NCI-H2107 treated with DMSO at 0.1 percent for 48 hours (cell line): ENCODE data around the gene EXOC4.
A peak's percentile ranks its signal among the peaks of the same experiment; 100 is the strongest.

ENCODE experiments used
- DNase-seq: peaks from one replicate; lab custom pipeline; 2025; ENCODE audit not compliant: unreplicated experiment; lab: John Stamatoyannopoulos, UW

The EXOC4 gene

GRCh38 chr7:133910761-133911160 lies 657.9 kb downstream of the EXOC4 start:
- peak; percentile 85 for DNase-seq

GRCh38 chr7:133911724-133912123 lies 658.8 kb downstream of the EXOC4 start:
- no peak for DNase-seq

DNA sequence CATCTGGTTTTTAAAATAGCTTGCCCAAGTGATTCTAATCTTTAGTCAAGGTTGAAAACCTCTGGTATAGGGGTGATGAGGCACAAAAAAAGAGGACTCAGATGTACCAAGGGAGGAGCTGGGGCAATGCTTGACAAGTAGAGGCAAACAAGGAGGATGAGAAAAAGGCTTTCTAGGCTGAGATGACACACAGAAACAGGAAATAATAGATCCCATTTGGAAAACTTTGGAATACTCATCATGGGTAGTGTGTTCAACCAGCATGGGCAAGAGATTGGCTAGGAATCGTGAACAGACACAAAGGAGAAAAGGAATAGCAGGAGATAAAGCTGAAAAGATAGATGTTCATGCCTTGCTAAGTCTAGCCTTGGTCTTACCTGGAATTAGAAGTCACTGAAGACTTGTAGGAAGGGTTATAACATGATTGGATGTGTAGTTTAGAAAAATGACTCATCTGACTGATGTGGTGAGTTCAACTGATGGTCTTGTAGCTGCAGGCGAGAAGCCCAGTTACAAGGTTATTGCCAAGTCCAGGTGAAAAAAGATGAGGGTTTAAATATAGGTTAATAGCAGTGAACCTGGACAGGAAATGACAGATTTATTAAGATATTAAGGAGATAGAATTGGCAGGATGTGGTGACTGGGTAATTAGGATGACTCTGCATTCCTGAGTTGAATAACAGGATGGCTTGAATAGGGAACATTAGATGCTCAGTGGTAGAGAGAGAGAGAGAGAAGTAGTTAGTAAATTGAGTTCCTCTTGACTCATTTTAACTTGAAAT lies 660.2 kb downstream of the EXOC4 start:
- no peak for DNase-seq

GRCh38 chr7:133916621-133917020 lies 663.7 kb downstream of the EXOC4 start:
- no peak for DNase-seq

DNA sequence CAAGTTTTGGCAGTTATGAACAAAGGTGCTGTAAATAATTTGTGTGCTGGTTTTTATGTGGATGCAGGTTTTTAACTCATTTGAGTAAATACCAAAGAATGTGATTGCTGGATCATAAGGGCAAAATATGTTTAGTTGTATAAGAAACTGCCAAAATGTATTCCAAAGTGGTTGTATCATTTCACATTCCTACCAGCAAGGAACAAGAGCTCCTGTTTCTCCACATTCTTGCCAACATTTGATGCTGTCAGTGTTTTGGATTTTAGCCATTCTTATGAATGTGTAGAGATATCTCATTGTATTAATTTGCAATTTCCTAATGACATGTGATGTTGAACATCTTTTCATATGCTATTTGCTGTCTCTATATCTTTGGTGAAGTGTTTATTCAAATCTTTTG lies 666.9 kb downstream of the EXOC4 start:
- no peak for DNase-seq

- DNase-seq = no peak
Measured at GRCh38 chr7:133921635-133922182, 668.8 kb downstream of the EXOC4 start.

DNA sequence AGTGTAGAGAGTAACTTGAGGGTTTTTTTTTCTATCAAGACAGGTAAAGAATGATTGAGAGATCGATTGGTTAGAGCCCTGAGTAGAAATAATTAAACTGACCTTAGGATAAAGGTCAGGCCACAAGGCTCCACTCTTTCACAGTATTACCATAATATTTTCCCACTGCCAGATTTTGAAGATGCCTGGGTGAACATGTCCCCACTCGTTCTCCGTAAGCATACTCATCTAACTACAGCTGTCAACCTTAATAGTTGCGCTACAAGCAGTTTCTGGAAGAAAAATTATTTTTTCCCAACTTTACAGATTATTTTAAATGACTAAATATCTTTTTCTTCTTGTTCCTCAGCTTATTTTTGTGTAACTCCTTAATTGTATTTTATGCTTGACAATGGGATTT lies 671.1 kb downstream of the EXOC4 start:
- no peak for DNase-seq

DNA sequence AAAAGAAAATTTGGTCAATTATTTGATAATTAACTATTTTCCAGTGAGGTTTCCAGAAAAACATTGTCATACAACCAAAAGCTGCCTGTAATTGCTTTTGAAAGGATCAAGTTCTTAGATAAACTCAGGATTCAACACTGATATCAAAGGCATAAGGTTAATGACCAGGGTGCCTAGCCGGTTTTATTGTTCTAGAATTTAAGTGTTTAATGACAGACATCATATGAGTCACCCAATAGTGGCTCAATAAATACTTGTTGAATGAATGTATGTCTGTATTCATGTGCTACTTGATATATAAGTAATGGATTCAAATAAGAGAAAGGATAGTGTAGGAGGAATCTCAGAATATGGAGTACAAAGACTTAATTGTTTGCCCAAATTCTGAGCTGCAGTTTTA lies 678.2 kb downstream of the EXOC4 start:
- no peak for DNase-seq

- DNase-seq = no peak
Measured at GRCh38 chr7:133932591-133932990, 679.7 kb downstream of the EXOC4 start.

DNA sequence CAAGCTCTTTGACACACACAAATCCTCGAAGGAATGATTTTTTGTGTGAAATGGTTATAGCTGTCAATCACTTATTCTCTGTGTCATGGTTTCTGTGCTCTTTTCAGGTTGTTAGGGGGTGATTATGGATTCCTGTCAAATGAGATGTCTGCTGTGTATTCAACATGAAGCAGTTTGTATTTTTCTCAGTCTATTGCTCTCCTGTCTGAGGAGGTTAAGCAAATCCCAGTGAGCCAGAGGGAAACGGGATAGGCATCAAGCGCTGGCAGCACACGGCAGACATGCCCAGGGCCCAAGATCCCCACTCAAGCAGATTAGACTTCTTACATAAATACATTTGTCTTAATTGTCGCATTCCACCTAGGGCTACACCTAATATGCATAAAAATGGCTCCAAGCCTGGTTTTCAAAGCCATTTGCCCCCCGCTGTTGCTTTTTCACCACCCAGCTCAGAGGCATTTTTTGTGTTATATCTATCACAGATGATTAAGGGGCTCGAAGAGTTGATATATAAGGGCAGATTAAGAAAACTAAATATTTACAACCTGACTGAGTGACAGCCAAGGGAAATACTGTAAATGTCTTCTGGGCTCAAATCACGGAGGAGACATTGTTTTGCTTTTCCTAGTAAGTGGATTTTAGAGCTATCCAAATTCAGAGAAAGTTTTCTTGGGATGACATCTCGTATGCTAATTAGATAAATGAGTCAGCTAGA lies 681.5 kb downstream of the EXOC4 start:
- no peak for DNase-seq

GRCh38 chr7:133934977-133935330 lies 682.1 kb downstream of the EXOC4 start:
- DNase-seq = no peak

- DNase-seq = no peak
Measured at GRCh38 chr7:133936074-133936473, 683.2 kb downstream of the EXOC4 start.

- DNase-seq = no peak
Measured at GRCh38 chr7:133937786-133938185, 684.9 kb downstream of the EXOC4 start.

- peak; percentile 37 for DNase-seq
Measured at GRCh38 chr7:133940368-133940767, 687.5 kb downstream of the EXOC4 start.

- DNase-seq = no peak
Measured at GRCh38 chr7:133941496-133941895, 688.6 kb downstream of the EXOC4 start.

GRCh38 chr7:133945497-133945896 lies 692.6 kb downstream of the EXOC4 start:
- no peak for DNase-seq

- no peak for DNase-seq
Measured at GRCh38 chr7:133947458-133948254, 694.8 kb downstream of the EXOC4 start.

DNA sequence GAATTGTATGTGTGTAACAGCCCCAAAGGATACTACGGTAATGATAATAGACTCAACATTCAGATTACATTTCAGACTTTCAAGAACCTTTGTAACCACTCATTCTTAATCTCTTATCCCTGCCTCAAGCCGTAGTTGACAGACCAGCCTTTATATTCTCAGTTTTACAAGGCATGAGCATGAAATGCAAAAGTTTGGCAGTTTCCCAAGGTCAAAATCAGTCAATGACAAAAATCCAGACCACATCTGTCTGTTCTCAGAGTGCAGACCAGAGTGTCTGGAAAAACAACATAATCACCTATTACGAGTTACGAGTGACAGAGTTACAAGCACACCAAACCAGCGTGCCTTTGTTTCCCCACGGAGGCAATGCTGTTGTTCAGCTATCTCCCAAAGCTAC lies 695.7 kb downstream of the EXOC4 start:
- no peak for DNase-seq

DNA sequence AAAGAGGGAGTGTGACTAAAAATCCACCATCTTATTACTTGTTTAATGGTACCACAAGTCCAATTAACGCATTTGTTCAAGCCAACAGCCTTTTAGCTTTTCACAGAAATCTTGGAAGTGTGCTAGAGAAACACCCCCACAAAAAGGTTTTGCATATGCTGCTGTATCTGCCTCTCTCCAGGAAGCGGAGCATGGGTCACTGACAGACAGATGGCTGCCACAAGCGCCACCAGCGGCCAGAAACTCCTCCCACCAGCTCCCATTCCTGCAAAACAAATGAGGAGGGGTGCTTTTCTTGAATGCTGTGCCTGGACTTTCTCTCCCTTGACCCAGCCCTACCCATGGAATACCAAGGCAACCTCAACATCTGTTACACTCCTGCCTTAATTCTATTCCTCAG lies 698.0 kb downstream of the EXOC4 start:
- DNase-seq = no peak

DNA sequence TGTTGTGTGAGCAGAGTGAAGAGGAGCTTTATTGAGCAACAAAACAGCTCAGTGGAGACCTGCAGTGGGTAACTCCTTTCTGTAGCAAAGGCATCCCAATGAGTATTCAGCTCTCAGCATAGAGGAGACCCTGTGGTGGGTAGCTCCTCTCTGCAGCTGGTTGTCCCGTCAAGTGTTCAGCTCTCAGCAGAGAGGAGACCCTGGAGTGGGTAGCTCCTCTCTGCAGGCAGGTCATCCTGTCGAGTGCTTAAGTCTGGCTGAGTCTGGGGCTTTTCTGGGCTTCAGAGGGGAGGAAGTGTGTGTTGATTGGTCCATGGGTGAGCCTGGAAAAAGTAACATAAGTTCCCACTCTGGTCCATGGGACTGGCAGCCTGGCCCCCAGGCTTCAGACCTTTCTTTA lies 702.3 kb downstream of the EXOC4 start:
- DNase-seq = no peak

DNA sequence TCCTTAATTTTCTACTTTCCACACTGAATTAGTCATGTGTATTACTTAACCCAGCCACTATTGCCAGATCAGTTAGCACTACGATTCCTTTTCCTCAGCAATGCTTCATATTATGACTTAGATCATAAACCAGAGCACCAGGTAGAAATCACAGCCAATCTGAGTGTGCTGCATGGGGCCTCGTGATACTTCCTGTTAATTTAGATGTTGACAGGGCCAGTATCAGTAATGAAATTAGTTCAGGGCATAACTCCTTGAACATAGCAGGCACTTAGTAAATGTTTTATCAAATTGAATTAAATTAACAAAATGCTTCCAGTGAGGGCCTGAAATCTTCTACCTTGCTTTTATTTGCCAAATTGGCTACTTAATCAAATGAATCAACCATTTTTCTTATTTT lies 705.0 kb downstream of the EXOC4 start:
- no peak for DNase-seq

DNA sequence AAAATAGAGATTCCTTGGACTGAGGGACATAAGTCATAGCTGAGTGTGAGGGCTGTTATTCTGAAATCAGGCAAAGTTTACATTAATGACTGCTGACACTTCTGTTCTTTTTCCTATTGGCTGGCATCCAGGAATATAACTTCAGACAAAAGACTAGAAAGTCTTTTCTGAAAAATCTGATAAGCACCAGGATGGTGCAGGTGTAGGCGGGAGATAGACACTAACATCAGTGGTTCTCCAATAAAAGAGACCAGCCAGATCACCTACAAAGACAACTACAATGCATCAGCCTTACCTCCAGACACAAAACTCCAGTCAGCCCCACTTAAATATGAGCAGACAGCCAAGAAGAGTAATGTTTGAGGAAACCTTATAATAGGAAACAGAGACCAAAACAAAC lies 705.9 kb downstream of the EXOC4 start:
- DNase-seq = no peak
